Spleen (tissue), 7 donors: Measurements from ENCODE around the gene WDR4.
"Not testable (repeated sequence)": the region's sequence is repeated elsewhere in the genome, so short reads cannot be mapped to it uniquely, and the experiment has no call there.

Experiments
- POLR2AphosphoS5 ChIP-seq, 3 donors: sonication (generic); formaldehyde crosslinking; IDR thresholded peaks; one replicate each; pipeline ENCODE4 v1.5.1; 2017; ENCODE audit warnings: antibody characterized with exemption in 3 of 3
- TF ChIP-seq, protein P1 (sequence below), 11 experiments: fragments of 200-600 bp in 7 of 11; fragments of 450-650 bp in 4 of 11; sonication (generic) in 4 of 11; IDR thresholded peaks in 8 of 11; conservative IDR thresholded peaks in 3 of 11; 1 replicate in 7 of 11; 2 replicates in 4 of 11; pipeline versions ENCODE4 v1.4.0 to v1.8.0; 2016 to 2021; ENCODE audit warnings: antibody characterized with exemption in 11 of 11, inconsistent platforms in 4 of 11, mild to moderate bottlenecking in 1 of 11
- donor health status: DM: no; HTN: no; CAD: no; lungs with moderate emphysema.
- donor health status: DM: no; HTN: no; CAD: no.
- donor health status: DM: no; HTN: no; CAD: no.

DNA sequence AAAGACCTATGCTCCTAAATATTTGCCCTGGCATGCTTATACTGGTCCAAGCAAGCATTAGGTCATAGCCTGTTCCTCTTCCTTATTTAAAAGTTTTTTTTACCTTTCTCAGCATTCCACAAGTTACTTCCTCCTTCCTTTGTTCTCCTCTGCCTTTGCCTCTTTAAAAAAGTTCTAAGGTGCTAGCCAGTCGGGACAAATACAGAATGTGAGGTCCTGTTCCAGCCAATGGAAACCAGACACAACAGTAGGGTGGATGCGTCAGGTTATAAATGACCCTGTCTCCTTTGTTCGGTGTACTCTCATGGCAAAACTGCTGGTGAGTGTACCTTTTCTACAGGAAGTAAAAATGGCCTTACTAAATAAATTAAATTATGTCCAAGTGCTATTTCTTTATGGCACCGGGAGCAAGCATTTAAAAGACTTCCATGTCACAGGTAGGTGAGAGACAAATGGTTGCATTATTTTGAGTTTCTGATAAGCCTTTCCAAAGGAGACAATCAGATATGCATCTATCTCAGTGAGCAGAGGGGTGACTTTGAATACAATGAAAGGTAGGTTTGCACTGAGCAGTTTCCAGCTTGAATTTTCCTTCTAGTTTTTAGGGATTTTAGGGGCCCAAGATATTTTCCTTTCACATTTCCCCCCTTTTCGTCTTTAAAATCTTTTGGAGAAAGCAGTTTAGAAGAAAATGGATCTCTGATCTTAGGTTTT lies 66.7 kb downstream of the WDR4 start:
- not testable (repeated sequence) for TF ChIP-seq POLR2AphosphoS5 (IDR thresholded peaks at IDR 0.05)
- TF ChIP-seq, protein P1, sequence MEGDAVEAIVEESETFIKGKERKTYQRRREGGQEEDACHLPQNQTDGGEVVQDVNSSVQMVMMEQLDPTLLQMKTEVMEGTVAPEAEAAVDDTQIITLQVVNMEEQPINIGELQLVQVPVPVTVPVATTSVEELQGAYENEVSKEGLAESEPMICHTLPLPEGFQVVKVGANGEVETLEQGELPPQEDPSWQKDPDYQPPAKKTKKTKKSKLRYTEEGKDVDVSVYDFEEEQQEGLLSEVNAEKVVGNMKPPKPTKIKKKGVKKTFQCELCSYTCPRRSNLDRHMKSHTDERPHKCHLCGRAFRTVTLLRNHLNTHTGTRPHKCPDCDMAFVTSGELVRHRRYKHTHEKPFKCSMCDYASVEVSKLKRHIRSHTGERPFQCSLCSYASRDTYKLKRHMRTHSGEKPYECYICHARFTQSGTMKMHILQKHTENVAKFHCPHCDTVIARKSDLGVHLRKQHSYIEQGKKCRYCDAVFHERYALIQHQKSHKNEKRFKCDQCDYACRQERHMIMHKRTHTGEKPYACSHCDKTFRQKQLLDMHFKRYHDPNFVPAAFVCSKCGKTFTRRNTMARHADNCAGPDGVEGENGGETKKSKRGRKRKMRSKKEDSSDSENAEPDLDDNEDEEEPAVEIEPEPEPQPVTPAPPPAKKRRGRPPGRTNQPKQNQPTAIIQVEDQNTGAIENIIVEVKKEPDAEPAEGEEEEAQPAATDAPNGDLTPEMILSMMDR (IDR thresholded peaks at IDR 0.05 in 8 of 11, conservative IDR thresholded peaks at IDR 0.05 in 3 of 11): not testable (repeated sequence)
